ENCODE data around the gene LGI1.

The LGI1 gene

GRCh38 chr10:93796167-93796566 is 38.4 kb downstream of the LGI1 start:
- H3K27me3 ChIP-seq (replicated peaks) = no peaks in the 10 kb centered on the region
- H3K36me3 ChIP-seq (replicated peaks) = no peaks in the 10 kb centered on the region
- DNase-seq = no peak
- no peak overlapping the region for H3K4me3 ChIP-seq (ENCODE audit: low read depth, low read length)
- in situ Hi-C loops (cut with HindIII; ENCODE audit: low pct_ligation_motif_present, low sequenced_read_pairs) = no loop called here
- no peak overlapping the region for H3K27ac ChIP-seq
- no peak for TF ChIP-seq CTCF (IDR thresholded peaks at IDR 0.05; ENCODE audit: low read depth, low read length, missing control alignments)

GRCh38 chr10:93797825-93798224 is 40.1 kb downstream of the LGI1 start:
- Histone ChIP-seq H3K4me3 (ENCODE audit: low read depth, low read length) (no peak overlapping the region), H3K36me3 (replicated peaks) (no peaks in the 10 kb centered on the region), H3K27ac (no peak overlapping the region), H3K27me3 (replicated peaks) (no peaks in the 10 kb centered on the region)
- DNase-seq = no peak
- in situ Hi-C loops (cut with HindIII; ENCODE audit: low pct_ligation_motif_present, low sequenced_read_pairs) = no loop called here
- no peak for TF ChIP-seq CTCF (IDR thresholded peaks at IDR 0.05; ENCODE audit: low read depth, low read length, missing control alignments)

GRCh38 chr10:93799155-93799708 is 41.5 kb downstream of the LGI1 start:
- DNase-seq = no peak
- Histone ChIP-seq H3K27ac (no peak overlapping the region), H3K27me3 (replicated peaks) (no peaks in the 10 kb centered on the region), H3K4me3 (ENCODE audit: low read depth, low read length) (no peak overlapping the region), H3K36me3 (replicated peaks) (no peaks in the 10 kb centered on the region)
- in situ Hi-C loops (cut with HindIII; ENCODE audit: low pct_ligation_motif_present, low sequenced_read_pairs) = no loop called here
- TF ChIP-seq CTCF (IDR thresholded peaks at IDR 0.05; ENCODE audit: low read depth, low read length, missing control alignments) = no peak

GRCh38 chr10:93804200-93804599 is 46.5 kb downstream of the LGI1 start:
- in situ Hi-C loops (cut with HindIII; ENCODE audit: low pct_ligation_motif_present, low sequenced_read_pairs) = no loop called here
- Histone ChIP-seq H3K27ac (no peak overlapping the region), H3K4me3 (ENCODE audit: low read depth, low read length) (no peak overlapping the region), H3K36me3 (replicated peaks) (no peaks in the 10 kb centered on the region), H3K27me3 (replicated peaks) (no peaks in the 10 kb centered on the region)
- no peak for DNase-seq
- TF ChIP-seq CTCF (IDR thresholded peaks at IDR 0.05; ENCODE audit: low read depth, low read length, missing control alignments) = no peak

GRCh38 chr10:93806903-93807302 is 49.2 kb downstream of the LGI1 start:
- Histone ChIP-seq H3K27ac (no peak overlapping the region), H3K27me3 (replicated peaks) (no peaks in the 10 kb centered on the region), H3K4me3 (ENCODE audit: low read depth, low read length) (no peak overlapping the region), H3K36me3 (replicated peaks) (no peaks in the 10 kb centered on the region)
- DNase-seq = peak; percentile 27
- in situ Hi-C loops (cut with HindIII; ENCODE audit: low pct_ligation_motif_present, low sequenced_read_pairs) = no loop called here
- no peak for TF ChIP-seq CTCF (IDR thresholded peaks at IDR 0.05; ENCODE audit: low read depth, low read length, missing control alignments)

- Histone ChIP-seq H3K27ac (no peak overlapping the region), H3K36me3 (replicated peaks) (no peaks in the 10 kb centered on the region), H3K27me3 (replicated peaks) (no peaks in the 10 kb centered on the region), H3K4me3 (ENCODE audit: low read depth, low read length) (no peak overlapping the region)
- DNase-seq = no peak
- no peak for TF ChIP-seq CTCF (IDR thresholded peaks at IDR 0.05; ENCODE audit: low read depth, low read length, missing control alignments)
- in situ Hi-C loops (cut with HindIII; ENCODE audit: low pct_ligation_motif_present, low sequenced_read_pairs) = no loop called here
These were observed 49.6 kb downstream of the LGI1 start for GRCh38 chr10:93807371-93807770.
